SU-DHL-6 (cell line): ENCODE measurements around the gene CDK14.

ENCODE experiments used
- CTCF ChIP-seq: fragments of 200-600 bp; sonication (generic); IDR thresholded peaks from one replicate; pipeline ENCODE4 v1.5.1; 2017; ENCODE audit warnings: antibody characterized with exemption, mild to moderate bottlenecking, low read length, moderate library complexity; ENCODE audit not compliant: insufficient read depth, poor library complexity, severe bottlenecking
- EZH2phosphoT487 ChIP-seq: fragments of 200-600 bp; sonication (generic), shearing (Covaris generic); conservative IDR thresholded peaks from 2 replicates; pipeline ENCODE4 v1.6.1; 2018; ENCODE audit warnings: mild to moderate bottlenecking, antibody characterized with exemption, low read length, moderate library complexity, mixed read lengths

- no peak for TF ChIP-seq CTCF
- no peak for TF ChIP-seq EZH2phosphoT487
These were observed 458.3 kb downstream of the CDK14 start for GRCh38 chr7:91054374-91054773.
